ENCODE measurements around the gene MEIOB.
"Not testable (repeated sequence)": the region's sequence is repeated elsewhere in the genome, so short reads cannot be mapped to it uniquely, and the experiment has no call there.

Gene MEIOB

GRCh38 chr16:1871974-1872635 lies at the start of gene MEIOB:
TSS of gene MEIOB (minus strand) at chr16:1872164. CDS start at chr16:1868175, 3,989 bp downstream.
- peak in 1 of 2 donors; percentile 12 for DNase-seq (ENCODE audit: low read depth in 2 of 2)

GRCh38 chr16:1920727-1921171 lies 48.8 kb upstream of the MEIOB start:
- no peak for DNase-seq (ENCODE audit: low read depth in 2 of 2)

- not testable (repeated sequence) for DNase-seq (ENCODE audit: low read depth in 2 of 2)
These were observed 48.2 kb upstream of the MEIOB start for GRCh38 chr16:1920122-1920521.

- no peak for DNase-seq (ENCODE audit: low read depth in 2 of 2)
These were observed 47.5 kb upstream of the MEIOB start for GRCh38 chr16:1919327-1919998.

- DNase-seq (ENCODE audit: low read depth in 2 of 2) = no peak
These were observed 46.7 kb upstream of the MEIOB start, which contains the start of gene HS3ST6 for GRCh38 chr16:1918351-1919326. TSS of gene HS3ST6 (minus strand) at chr16:1918415. CDS start at chr16:1918323, 92 bp downstream.

GRCh38 chr16:1917665-1918350 lies 45.8 kb upstream of the MEIOB start:
- DNase-seq (ENCODE audit: low read depth in 2 of 2) = no peak

- no peak for DNase-seq (ENCODE audit: low read depth in 2 of 2)
These were observed 45.2 kb upstream of the MEIOB start for GRCh38 chr16:1917056-1917664.

- DNase-seq (ENCODE audit: low read depth in 2 of 2) = no peak
These were observed 44.7 kb upstream of the MEIOB start for GRCh38 chr16:1916640-1916990.

- DNase-seq (ENCODE audit: low read depth in 2 of 2) = no peak
These were observed 44.0 kb upstream of the MEIOB start for GRCh38 chr16:1915732-1916639.

GRCh38 chr16:1914988-1915387 lies 43.0 kb upstream of the MEIOB start:
- no peak for DNase-seq (ENCODE audit: low read depth in 2 of 2)

- no peak for DNase-seq (ENCODE audit: low read depth in 2 of 2)
These were observed 42.2 kb upstream of the MEIOB start for GRCh38 chr16:1914084-1914608.

- no peak for DNase-seq (ENCODE audit: low read depth in 2 of 2)
These were observed 41.5 kb upstream of the MEIOB start for GRCh38 chr16:1913327-1914083.

- DNase-seq (ENCODE audit: low read depth in 2 of 2) = no peak
These were observed 40.2 kb upstream of the MEIOB start for GRCh38 chr16:1912215-1912543.

GRCh38 chr16:1911467-1912214 lies 39.7 kb upstream of the MEIOB start:
- no peak for DNase-seq (ENCODE audit: low read depth in 2 of 2)

GRCh38 chr16:1909561-1910231 lies 37.7 kb upstream of the MEIOB start:
- DNase-seq (ENCODE audit: low read depth in 2 of 2) = no peak

- no peak for DNase-seq (ENCODE audit: low read depth in 2 of 2)
These were observed 37.0 kb upstream of the MEIOB start for GRCh38 chr16:1908983-1909382.

- DNase-seq (ENCODE audit: low read depth in 2 of 2) = no peak
These were observed 36.2 kb upstream of the MEIOB start for GRCh38 chr16:1908184-1908583.

Data from stimulated activated CD8-positive, alpha-beta memory T cell treated with anti-CD3 and anti-CD28 coated beads, Interleukin-2, amount 100 ng/mL, for 1 hour (primary cell).